PC-3 (cell line): ENCODE data around the gene CACNA1E.

ENCODE experiments used
- CTCF ChIP-seq: fragments of 300-600 bp; sonication (generic); conservative IDR thresholded peaks from 2 replicates; pipeline ENCODE4 v1.5.1; 2017; ENCODE audit warnings: antibody characterized with exemption, low read depth, mild to moderate bottlenecking, low read length
- EZH2 ChIP-seq: fragments of 300-600 bp; sonication (generic); IDR thresholded peaks from one replicate; pipeline ENCODE4 v1.6.1; 2017; ENCODE audit warnings: antibody characterized with exemption, mild to moderate bottlenecking, low read length; ENCODE audit not compliant: unreplicated experiment
- EZH2phosphoT487 ChIP-seq: fragments of 300-600 bp; sonication (generic); IDR thresholded peaks from 2 replicates; pipeline ENCODE4 v1.6.1; 2018; ENCODE audit warnings: mild to moderate bottlenecking, antibody characterized with exemption, low read length, borderline replicate concordance

DNA sequence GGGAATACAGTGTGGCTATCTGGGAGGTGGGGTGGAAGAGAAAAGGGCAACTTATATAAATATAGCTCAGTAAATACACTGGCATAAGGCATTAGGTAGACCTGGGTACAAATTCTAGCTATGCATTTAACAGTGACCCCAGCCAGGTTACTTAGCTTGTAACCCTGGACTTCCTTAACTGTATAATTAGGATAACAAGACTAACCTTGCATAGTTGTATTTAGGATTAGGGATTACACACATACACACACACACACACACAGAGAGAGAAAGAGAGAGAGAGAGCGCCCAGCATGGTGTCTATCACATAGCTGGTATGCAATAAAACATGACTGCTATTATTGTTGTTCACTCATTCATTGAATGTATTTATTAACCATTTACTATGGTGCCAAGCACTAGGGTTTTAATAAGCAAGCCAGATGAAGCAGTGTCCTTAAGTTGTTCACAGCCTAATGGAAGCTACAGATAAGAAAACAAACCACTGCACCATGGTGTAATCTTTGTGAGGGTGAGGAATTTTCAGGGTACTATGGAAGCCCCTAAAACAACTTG, 326.8 kb downstream of the CACNA1E start:
- TF ChIP-seq CTCF: no peak
- TF ChIP-seq EZH2: no peak
- no peak for TF ChIP-seq EZH2phosphoT487
